ENCODE results near the gene CDKN2A. TPM values are rescaled to one million over a fixed set of nuclear protein-coding genes. Genes with fewer than 3 reads are reported as not detected.
A peak's percentile ranks its signal among the peaks of the same experiment; 100 is the strongest.

CDKN2A gene
- total RNA-seq, 1 experiment from 2014 or later, result not detected

DNA sequence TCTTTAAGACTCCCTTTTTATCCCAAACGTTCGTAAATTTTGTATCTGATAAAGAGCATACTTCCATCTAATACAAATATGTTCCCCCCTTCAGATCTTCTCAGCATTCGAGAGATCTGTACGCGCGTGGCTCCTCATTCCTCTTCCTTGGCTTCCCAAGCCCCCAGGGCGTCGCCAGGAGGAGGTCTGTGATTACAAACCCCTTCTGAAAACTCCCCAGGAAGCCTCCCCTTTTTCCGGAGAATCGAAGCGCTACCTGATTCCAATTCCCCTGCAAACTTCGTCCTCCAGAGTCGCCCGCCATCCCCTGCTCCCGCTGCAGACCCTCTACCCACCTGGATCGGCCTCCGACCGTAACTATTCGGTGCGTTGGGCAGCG is 19.9 kb downstream of the CDKN2A start:
- Histone ChIP-seq H3K4me3 (ENCODE audit: low read depth in 2 of 2, low read length in 2 of 2) (peak overlapping the region in 1 of 2 experiments; percentile 18; a peak in 1 of 4 replicates), H3K4me1 (ENCODE audit: control insufficient read depth, insufficient read depth, low read length) (no peaks in the 10 kb centered on the region), H3K27me3 (ENCODE audit: control insufficient read depth, insufficient read depth, low read length) (no peaks in the 10 kb centered on the region), H3K36me3 (ENCODE audit: control insufficient read depth, insufficient read depth, low read length) (no peaks in the 10 kb centered on the region), H3K27ac (ENCODE audit: low read length) (no peak overlapping the region), H3K9me3 (ENCODE audit: control insufficient read depth, insufficient read depth, low read depth, low read length) (no peaks in the 10 kb centered on the region)
- in situ Hi-C loops (cut with HindIII; ENCODE audit: low pct_unique_long_range_greater_than_20kb, low sequenced_read_pairs) (no loop called here), intact Hi-C loops (cut with micrococcal nuclease; ENCODE audit: unreplicated experiment) (no loop called here)
- ATAC-seq, result no peak
- ChIA-PET CTCF (no interaction called here), POLR2A (no interaction called here)
- DNase-seq (ENCODE audit: low read depth, low spot score), result no peak
- BruUV-seq (replicated peaks), result no TSS peak
- no peak for TF ChIP-seq POLR2AphosphoS5 (IDR thresholded peaks at IDR 0.05; ENCODE audit: low read depth, low read length)
- TF ChIP-seq, protein P1, sequence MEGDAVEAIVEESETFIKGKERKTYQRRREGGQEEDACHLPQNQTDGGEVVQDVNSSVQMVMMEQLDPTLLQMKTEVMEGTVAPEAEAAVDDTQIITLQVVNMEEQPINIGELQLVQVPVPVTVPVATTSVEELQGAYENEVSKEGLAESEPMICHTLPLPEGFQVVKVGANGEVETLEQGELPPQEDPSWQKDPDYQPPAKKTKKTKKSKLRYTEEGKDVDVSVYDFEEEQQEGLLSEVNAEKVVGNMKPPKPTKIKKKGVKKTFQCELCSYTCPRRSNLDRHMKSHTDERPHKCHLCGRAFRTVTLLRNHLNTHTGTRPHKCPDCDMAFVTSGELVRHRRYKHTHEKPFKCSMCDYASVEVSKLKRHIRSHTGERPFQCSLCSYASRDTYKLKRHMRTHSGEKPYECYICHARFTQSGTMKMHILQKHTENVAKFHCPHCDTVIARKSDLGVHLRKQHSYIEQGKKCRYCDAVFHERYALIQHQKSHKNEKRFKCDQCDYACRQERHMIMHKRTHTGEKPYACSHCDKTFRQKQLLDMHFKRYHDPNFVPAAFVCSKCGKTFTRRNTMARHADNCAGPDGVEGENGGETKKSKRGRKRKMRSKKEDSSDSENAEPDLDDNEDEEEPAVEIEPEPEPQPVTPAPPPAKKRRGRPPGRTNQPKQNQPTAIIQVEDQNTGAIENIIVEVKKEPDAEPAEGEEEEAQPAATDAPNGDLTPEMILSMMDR (IDR thresholded peaks at IDR 0.05), result no peak
- no peak for TF ChIP-seq SIN3A (IDR thresholded peaks at IDR 0.05; ENCODE audit: borderline replicate concordance, insufficient read depth, low read depth, low read length)
- TF ChIP-seq, protein P2, sequence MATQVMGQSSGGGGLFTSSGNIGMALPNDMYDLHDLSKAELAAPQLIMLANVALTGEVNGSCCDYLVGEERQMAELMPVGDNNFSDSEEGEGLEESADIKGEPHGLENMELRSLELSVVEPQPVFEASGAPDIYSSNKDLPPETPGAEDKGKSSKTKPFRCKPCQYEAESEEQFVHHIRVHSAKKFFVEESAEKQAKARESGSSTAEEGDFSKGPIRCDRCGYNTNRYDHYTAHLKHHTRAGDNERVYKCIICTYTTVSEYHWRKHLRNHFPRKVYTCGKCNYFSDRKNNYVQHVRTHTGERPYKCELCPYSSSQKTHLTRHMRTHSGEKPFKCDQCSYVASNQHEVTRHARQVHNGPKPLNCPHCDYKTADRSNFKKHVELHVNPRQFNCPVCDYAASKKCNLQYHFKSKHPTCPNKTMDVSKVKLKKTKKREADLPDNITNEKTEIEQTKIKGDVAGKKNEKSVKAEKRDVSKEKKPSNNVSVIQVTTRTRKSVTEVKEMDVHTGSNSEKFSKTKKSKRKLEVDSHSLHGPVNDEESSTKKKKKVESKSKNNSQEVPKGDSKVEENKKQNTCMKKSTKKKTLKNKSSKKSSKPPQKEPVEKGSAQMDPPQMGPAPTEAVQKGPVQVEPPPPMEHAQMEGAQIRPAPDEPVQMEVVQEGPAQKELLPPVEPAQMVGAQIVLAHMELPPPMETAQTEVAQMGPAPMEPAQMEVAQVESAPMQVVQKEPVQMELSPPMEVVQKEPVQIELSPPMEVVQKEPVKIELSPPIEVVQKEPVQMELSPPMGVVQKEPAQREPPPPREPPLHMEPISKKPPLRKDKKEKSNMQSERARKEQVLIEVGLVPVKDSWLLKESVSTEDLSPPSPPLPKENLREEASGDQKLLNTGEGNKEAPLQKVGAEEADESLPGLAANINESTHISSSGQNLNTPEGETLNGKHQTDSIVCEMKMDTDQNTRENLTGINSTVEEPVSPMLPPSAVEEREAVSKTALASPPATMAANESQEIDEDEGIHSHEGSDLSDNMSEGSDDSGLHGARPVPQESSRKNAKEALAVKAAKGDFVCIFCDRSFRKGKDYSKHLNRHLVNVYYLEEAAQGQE (IDR thresholded peaks at IDR 0.05; ENCODE audit: insufficient read depth in 1 of 2, low read depth in 2 of 2, low read length in 1 of 2), result no peak
- TF ChIP-seq TCF7L2 (IDR thresholded peaks at IDR 0.05; ENCODE audit: low read depth, low read length), result no peak

DNA sequence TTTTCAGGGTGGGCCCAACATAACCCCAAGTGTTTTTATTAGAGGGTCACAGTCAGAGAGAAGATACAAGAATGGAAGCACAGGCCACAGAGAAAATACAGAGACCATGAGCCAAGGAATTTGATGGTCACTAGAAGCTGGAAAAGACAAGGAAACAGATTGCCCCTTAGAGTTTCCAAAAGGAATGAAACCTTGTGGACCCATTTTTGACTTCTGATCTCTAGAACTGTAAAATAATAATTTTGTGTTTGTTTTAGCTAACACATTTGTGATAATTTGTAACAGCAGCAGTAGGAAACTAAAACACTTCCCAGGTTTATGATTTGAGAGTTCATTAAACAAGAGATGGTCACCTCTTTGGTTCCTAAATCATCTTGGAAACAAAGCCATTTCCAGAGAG is 21.8 kb downstream of the CDKN2A start:
- ChIA-PET POLR2A (no interaction called here), CTCF (no interaction called here)
- in situ Hi-C loops (cut with HindIII; ENCODE audit: low pct_unique_long_range_greater_than_20kb, low sequenced_read_pairs), result no loop called here
- Histone ChIP-seq H3K27me3 (ENCODE audit: control insufficient read depth, insufficient read depth, low read length) (no peaks in the 10 kb centered on the region), H3K36me3 (ENCODE audit: control insufficient read depth, insufficient read depth, low read length) (no peaks in the 10 kb centered on the region), H3K27ac (ENCODE audit: low read length) (no peak overlapping the region), H3K4me1 (ENCODE audit: control insufficient read depth, insufficient read depth, low read length) (no peaks in the 10 kb centered on the region), H3K9me3 (ENCODE audit: control insufficient read depth, insufficient read depth, low read depth, low read length) (no peaks in the 10 kb centered on the region), H3K4me3 (ENCODE audit: low read depth in 2 of 2, low read length in 2 of 2) (no peak overlapping the region)
- intact Hi-C loops (cut with micrococcal nuclease; ENCODE audit: unreplicated experiment), result no loop called here
- TF ChIP-seq, protein P2 (IDR thresholded peaks at IDR 0.05; ENCODE audit: insufficient read depth in 1 of 2, low read depth in 2 of 2, low read length in 1 of 2), result no peak
- ATAC-seq, result no peak
- no TSS peak for BruUV-seq (replicated peaks)
- DNase-seq (ENCODE audit: low read depth, low spot score), result no peak

Measured in Panc1 (cell line).